OCI-LY3 (cell line): ENCODE data around the gene TRIM29.

Source experiments
- CTCF ChIP-seq: fragments of 200-600, 300-600 bp; sonication (generic); IDR thresholded peaks from 2 replicates; pipeline ENCODE4 v1.5.1; 2014; ENCODE audit warnings: antibody characterized with exemption, low read length, low read depth
- EZH2phosphoT487 ChIP-seq: fragments of 200-600 bp; shearing (Covaris generic); IDR thresholded peaks from 2 replicates; pipeline ENCODE4 v1.6.1; 2018; ENCODE audit warnings: antibody characterized with exemption, mixed run types, low read depth

GRCh38 chr11:120186774-120187591 is 49.1 kb upstream of the TRIM29 start:
- TF ChIP-seq CTCF = no peak
- TF ChIP-seq EZH2phosphoT487 = no peak
